ENCODE measurements around the gene ASPSCR1. TPM values are rescaled to one million over a fixed set of nuclear protein-coding genes. Genes with fewer than 3 reads are reported as not detected.

The ASPSCR1 gene
- total and polyA plus RNA-seq, 2 of the 13 experiments (the other 11 are each of a cell fraction or from before 2014, with no cell fraction given): 274 to 314 TPM

GRCh38 chr17:82018152-82018988 lies 40.9 kb downstream of the ASPSCR1 start (continued):
- no peak for TF ChIP-seq ZNF556 (CRISPR knock-in tag; IDR thresholded peaks at IDR 0.05; ENCODE audit: borderline replicate concordance)
- TF ChIP-seq TEAD3 (CRISPR knock-in tag; optimal IDR thresholded peaks at IDR 0.05; ENCODE audit: borderline replicate concordance): no peak
- no peak for TF ChIP-seq ZNF17 (CRISPR knock-in tag; IDR thresholded peaks at IDR 0.05)
- TF ChIP-seq ZNF20 (CRISPR knock-in tag; IDR thresholded peaks at IDR 0.05): no peak
- TF ChIP-seq, protein P1, sequence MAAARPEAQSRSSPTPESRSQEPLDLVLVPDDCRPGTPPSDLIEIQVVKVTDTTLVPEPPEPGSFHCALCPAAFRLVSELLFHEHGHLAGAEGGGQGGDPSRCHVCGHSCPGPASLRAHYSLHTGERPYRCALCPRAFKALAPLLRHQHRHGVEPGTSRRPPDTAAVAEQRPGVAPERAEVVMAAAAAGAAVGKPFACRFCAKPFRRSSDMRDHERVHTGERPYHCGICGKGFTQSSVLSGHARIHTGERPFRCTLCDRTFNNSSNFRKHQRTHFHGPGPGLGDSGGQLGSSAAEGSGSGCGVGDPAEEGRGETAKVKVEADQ (CRISPR knock-in tag; IDR thresholded peaks at IDR 0.05; ENCODE audit: borderline replicate concordance): no peak
- TF ChIP-seq, protein P2, sequence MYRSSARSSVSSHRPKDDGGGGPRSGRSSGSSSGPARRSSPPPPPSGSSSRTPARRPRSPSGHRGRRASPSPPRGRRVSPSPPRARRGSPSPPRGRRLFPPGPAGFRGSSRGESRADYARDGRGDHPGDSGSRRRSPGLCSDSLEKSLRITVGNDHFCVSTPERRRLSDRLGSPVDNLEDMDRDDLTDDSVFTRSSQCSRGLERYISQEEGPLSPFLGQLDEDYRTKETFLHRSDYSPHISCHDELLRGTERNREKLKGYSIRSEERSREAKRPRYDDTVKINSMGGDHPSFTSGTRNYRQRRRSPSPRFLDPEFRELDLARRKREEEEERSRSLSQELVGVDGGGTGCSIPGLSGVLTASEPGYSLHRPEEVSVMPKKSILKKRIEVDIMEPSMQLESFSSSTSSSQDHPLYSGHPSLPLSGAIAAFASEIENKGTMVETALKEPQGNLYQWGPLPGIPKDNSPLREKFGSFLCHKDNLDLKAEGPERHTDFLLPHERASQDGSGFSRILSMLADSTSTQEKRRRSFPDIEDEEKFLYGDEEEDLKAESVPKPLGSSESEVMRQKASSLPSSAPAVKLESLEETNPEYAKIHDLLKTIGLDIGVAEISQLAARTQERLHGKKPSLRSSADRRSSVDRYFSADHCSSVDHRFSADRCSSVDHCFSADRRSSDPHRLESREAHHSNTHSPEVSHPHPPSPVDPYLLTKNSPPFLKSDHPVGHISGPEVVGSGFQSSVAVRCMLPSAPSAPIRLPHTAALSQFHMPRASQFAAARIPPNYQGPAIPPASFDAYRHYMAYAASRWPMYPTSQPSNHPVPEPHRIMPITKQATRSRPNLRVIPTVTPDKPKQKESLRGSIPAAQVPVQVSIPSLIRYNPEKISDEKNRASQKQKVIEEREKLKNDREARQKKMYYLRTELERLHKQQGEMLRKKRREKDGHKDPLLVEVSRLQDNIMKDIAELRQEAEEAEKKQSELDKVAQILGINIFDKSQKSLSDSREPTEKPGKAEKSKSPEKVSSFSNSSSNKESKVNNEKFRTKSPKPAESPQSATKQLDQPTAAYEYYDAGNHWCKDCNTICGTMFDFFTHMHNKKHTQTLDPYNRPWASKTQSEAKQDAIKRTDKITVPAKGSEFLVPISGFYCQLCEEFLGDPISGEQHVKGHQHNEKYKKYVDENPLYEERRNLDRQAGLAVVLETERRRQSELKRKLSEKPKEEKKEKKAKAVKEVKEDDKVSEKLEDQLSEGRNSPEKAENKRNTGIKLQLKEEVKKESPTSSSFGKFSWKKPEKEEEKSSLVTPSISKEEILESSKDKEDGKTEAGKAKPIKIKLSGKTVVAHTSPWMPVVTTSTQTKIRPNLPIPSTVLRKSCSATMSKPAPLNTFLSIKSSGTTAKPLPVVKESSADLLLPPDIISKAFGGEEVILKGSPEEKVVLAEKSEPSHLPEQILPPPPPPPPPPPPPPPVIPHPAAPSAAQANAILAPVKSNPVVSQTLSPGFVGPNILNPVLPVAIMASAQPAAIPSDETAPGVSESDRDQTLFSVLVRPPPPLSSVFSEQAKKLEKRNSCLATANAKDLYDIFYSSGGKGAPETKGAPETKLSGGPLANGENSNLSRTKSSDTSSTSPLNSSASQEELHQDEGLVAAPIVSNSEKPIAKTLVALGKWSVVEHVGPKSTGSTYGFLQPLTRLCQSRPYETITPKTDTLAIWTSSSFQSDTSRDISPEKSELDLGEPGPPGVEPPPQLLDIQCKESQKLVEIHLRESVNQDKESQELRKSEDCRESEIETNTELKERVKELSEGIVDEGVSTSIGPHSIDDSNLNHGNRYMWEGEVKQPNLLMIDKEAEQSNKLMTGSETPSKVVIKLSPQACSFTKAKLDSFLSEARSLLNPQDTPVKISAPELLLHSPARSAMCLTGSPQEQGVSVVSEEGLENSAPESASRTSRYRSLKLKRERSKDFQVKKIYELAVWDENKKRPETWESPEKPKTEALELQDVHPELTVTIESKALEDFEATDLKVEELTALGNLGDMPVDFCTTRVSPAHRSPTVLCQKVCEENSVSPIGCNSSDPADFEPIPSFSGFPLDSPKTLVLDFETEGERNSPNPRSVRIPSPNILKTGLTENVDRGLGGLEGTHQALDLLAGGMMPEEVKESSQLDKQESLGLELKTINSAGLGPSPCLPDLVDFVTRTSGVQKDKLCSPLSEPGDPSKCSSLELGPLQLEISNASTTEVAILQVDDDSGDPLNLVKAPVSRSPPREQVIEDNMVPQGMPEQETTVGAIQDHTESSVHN (CRISPR knock-in tag; IDR thresholded peaks at IDR 0.05): no peak
- TF ChIP-seq, protein P3, sequence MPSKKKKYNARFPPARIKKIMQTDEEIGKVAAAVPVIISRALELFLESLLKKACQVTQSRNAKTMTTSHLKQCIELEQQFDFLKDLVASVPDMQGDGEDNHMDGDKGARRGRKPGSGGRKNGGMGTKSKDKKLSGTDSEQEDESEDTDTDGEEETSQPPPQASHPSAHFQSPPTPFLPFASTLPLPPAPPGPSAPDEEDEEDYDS (CRISPR knock-in tag; IDR thresholded peaks at IDR 0.05): no peak; the same call in 1 of the 2 replicates
- no peak for TF ChIP-seq USF2 (IDR thresholded peaks at IDR 0.05; ENCODE audit: low read depth, low read length)
- no peak for TF ChIP-seq USF2 (CRISPR knock-in tag; IDR thresholded peaks at IDR 0.05; ENCODE audit: borderline replicate concordance)
- TF ChIP-seq, protein P4, sequence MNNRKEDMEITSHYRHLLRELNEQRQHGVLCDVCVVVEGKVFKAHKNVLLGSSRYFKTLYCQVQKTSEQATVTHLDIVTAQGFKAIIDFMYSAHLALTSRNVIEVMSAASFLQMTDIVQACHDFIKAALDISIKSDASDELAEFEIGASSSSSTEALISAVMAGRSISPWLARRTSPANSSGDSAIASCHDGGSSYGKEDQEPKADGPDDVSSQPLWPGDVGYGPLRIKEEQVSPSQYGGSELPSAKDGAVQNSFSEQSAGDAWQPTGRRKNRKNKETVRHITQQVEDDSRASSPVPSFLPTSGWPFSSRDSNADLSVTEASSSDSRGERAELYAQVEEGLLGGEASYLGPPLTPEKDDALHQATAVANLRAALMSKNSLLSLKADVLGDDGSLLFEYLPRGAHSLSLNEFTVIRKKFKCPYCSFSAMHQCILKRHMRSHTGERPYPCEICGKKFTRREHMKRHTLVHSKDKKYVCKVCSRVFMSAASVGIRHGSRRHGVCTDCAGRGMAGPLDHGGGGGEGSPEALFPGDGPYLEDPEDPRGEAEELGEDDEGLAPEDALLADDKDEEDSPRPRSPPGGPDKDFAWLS (CRISPR knock-in tag; IDR thresholded peaks at IDR 0.05; ENCODE audit: borderline replicate concordance): no peak
- no peak for TF ChIP-seq TEAD2 (CRISPR knock-in tag; IDR thresholded peaks at IDR 0.05)
- no peak for TF ChIP-seq KLF6 (CRISPR knock-in tag; IDR thresholded peaks at IDR 0.05)
- TF ChIP-seq ZNF274 (CRISPR knock-in tag; IDR thresholded peaks at IDR 0.05): no peak
- no peak for TF ChIP-seq ATF7 (IDR thresholded peaks at IDR 0.05)
- TF ChIP-seq ATF7 (CRISPR knock-in tag; IDR thresholded peaks at IDR 0.05): no peak
- TF ChIP-seq GABPB1 (CRISPR knock-in tag; IDR thresholded peaks at IDR 0.05): peak; percentile 14; the same call in 1 of the 2 replicates
